HG03469 (cell line): ENCODE results near the gene DLL1.

Experiments
- ATAC-seq: cut with Tn5 transposase; IDR thresholded peaks from one replicate; pipeline ENCODE4 v1.9.1; 2021; ENCODE audit warnings: mild to moderate bottlenecking, moderate library complexity, moderate number of reproducible peaks; ENCODE audit not compliant: unreplicated experiment

DLL1 gene

DNA sequence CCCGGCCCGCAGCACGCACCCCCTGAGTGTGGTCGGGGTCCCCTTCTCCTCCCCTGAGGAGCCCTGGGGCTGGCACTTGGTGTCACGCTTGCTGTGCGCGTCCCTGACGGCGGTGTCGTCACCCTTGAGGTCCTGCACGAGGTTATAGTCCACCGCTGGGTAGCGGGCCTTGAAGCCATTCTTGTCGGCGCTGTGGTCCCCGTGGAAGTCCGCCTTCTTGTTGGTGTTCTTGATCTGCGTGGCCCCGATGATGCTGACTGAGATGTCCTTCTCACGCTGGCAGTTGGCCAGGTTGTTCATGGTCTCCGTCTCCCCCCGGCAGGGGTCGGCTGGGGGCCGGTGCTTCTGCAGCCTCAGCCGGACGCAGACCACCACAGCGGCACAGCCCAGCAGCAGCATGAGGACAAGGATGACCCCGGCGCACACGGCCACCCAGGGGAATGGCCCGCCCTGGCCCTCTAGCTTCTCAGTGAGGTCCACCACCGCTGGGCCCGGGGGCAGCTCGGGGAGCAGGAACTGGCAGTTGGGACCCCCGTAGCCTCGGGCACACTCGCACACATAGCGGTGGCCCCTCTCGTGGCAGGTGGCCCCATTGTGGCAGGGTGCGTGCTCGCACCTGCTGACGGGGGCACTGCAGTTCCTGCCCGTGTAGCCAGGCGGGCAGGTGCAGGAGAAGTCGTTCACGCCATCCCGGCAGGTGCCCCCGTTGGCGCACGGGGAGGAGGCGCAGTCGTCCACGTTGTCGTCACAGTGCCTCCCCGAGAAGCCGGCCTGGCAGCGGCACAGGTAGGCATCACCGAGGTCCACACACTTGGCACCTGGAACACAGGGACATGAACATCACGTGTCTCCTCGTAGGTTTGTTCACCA, 7.4 kb downstream of the DLL1 start:
- ATAC-seq: no peak

DNA sequence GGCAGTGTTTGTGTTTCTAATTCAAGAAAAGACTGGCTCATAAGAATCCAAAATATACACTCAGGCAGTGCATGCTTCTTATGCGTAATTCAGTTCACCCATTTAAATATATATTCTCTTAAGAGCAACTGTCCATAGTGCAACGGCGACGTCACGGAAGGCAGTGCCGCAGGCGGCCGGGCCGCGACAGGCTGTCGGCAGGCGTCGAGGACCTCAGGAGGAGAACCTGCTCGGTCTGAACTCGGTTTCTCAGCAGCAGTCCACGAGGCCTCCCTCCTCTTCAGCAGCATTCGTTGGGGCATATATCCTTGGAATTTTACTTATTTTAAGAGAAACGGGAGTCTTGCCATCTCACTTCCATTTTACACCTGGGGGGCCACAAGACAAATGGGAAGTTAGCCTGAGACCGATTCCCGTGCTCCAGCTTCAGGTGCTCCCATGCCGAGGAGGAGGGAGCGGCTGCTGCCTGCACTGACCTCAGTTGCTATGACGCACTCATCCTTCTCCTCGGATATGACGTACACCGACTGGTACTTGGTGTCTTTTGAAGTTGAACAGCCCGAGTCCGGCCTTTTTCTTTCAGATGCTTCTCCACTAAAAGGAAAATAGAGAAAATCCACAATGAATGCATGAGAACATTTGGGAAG, 8.2 kb downstream of the DLL1 start:
- ATAC-seq: no peak

GRCh38 chr6:170281331-170282292, 9.3 kb downstream of the DLL1 start:
- no peak for ATAC-seq

DNA sequence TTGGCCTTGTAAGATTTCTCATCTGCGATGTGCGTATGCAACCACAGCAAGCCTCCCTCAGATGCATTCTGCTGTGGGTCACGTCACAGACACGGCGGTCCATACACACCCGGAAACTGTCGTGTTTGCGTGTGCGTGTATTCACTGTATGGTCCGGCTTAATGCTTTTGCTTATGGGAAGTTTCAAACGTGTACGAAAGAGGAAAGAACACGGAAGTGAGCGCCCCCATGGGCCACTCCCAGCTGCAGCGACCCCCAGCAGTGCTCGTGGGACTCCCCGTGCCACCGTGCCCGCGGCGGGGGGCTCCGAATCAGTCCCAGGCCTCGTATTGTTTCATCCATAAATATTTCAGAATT, 10.2 kb downstream of the DLL1 start:
- no peak for ATAC-seq

DNA sequence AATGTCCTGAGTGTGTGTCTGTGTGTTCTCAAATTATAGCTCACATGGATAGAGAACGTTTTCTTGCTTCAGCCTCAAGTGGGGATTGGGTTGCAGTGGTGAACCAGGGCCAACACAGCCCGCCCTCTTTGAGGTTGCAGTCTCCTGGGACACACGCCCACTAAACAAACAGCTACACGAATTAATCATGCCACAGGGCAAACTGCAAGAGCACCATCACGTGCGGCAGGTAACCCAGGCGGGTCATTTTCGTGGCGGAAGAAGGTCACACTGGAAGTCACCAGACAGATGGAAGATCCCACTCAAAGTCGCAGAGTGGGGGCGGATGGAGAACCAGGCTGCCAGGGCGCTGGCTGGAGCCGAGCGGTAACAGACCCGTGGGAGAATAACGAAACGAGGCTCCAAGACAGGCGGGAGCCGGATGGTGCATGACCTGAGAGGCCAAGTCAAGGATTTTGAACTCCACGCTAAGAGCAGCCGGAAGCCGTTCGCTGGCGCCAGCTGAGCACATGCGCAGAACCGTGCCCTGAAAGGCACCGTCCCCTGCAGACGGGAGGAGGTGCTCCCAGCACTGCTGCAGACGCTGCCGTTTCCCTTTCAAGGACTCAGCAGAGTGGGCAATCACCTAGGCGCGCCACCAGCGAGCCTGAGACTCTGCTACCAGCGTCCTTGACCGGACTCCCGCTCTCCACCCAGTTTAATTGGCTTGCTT, 10.7 kb downstream of the DLL1 start:
- ATAC-seq: no peak

DNA sequence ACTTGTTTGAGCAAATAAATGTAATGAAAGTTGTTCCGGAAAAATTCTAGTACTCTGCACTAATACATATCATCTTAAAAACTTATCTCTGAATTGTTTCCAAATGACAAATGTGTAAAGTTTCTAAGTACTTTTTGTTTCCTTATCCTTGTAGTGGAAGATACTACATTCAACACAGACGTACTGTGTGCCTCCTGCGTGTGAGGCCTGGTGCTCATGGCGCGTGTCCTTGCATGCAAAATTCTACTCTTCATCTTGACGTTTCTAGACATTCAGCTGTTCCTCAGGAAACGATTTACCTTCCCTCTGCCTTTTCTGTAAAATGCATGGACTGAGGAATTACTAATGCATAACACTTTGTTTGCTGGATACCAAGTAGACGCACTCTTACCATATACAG, 11.5 kb downstream of the DLL1 start:
- ATAC-seq: no peak

DNA sequence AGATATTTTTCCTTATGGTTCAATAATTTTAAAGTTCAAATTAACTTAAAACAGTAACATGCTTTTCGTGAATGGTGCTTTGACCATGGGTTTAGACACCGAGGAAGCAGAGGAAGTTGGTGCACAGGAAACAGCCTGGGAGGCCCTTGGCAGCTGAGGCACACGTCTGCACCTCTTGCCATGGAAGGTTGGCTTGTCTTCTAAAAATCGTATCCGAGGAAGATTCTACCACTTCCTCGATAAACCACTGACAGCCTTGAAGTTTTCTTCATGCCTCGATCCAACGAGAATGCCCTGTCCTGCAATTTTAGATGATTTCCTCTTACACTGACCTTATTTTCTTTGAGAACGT, 12.2 kb downstream of the DLL1 start:
- ATAC-seq: no peak

GRCh38 chr6:170277893-170278742, 12.8 kb downstream of the DLL1 start:
- ATAC-seq: no peak

GRCh38 chr6:170276369-170277057, 14.4 kb downstream of the DLL1 start:
- ATAC-seq: no peak

DNA sequence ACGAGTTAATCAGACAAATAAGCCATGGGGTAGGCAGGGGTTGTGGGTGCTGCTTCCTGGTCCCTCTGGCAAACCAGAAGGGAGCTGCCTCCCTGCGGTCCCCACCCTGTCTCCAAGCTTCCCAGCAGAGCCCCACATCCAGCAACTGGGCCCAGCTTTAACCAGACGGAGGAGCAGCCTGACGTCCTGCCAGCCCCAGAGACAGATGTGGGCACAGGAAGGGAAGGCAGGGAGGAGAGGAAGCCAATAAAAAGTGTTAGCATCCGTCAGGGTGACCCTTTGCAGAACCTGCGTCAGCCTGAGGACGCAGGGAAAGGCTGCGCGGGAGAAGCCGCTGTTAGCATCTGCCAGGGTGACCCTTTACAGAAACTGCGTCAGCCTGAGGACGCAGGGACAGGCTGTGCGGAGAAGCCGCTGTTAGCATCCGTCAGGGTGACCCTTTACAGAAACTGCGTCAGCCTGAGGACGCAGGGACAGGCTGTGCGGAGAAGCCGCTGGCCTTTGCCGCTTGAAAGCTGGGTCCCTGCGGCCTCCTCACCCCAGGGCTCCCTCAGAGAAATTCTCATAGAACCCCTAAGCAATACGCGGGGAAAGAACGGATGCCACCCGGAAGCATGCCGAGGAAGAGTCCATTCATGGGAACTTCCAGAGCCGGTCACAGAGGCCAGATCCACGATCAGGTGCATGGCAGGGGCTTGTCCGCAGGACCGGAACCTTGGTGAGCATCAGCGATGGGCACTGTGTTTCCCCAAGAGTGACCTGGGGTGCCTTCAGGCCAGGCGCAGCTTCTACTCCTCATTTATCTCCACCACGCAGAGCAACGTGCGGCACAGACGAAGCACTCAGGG, 15.9 kb downstream of the DLL1 start:
- no peak for ATAC-seq

DNA sequence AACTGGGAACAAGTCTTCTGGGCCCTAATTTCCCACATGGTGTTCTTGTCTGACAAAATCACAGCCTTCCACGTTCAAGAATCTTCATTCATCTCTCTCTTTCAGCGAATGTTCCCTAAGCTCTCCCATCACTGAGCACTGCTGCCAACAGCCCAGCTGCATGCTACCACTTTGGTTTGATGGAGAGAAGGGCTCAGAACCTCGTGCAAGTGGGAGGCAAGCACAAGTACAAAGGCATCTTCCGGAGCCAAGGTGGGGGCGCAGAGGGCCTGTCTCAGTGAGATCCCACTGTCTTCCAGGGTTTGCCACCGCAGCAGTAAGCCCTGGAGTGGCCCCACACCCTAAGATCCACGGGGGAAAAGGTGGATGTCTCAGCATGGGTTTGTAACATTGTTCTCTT, 17.2 kb downstream of the DLL1 start:
- ATAC-seq: no peak

- ATAC-seq: no peak
These were observed 17.7 kb downstream of the DLL1 start for GRCh38 chr6:170273191-170273590.

DNA sequence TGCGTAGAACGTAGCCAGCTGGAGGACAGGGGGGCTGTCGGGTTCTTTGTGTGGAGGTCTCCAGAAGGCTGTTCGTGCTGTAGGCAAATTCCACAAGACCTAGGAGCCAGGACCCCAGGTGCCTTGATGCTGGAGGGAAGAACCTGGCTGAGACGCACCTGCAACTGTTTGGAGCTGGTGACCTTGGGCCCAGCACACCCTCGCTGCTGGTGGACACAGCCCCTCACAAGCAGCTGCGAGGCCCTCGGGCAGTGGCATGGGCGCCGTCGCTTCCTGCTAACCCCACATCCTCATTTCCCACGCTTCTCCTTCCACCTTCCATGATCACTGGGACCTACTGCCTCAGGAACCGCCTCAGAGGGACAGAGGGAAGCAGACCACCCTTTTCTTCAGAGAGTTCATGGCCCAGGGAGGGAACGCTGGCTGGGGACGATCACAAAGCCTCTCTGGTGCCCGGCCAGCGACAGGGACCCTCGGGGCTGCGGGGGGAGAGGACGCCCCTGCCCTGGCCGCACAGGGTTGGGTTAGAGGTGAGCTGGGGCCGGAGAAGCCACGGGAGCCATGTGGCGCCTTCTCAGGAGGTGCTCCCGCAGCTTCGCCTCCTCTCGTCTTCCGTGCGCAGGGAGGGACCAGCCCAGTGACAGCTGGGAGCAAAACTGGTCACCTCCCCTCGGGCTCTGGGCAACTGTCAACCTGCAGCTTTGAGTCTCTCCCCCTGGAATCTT, 18.4 kb downstream of the DLL1 start:
- ATAC-seq: no peak

DNA sequence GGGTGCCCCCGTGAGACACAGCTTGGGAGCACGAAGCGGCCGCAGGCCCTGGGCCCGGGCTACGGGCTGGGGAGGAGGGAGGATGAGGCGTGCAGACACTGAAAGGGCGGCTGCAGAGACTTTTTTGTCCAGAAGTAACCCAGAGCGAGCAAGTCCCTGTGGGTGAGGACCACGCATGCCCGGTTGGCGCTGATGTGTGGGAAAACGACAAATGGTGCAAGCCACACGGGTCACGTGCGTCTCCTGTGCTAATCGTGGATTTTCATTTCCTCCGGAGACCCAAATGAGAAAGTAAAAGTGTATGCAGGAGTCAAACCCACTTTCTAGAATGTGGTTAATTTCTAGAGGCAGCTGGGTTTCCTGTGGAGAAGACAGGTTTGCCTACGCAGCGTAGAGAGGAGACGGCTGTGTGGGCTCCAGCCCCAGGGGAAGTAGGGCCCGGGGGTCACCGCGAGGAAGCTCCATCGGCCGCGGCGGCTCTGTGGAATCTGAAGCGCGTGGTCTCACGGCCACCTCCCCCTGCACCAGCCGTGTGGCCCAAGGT, 19.0 kb downstream of the DLL1 start:
- ATAC-seq: peak; percentile 98

- ATAC-seq: no peak
These were observed 19.8 kb downstream of the DLL1 start for GRCh38 chr6:170270984-170271593.

GRCh38 chr6:170269846-170270541, 20.9 kb downstream of the DLL1 start:
- ATAC-seq: no peak
